GM06990 (cell line): ENCODE measurements around the gene RAD50.

Experiments
- DNase-seq: peaks from one replicate; pipeline ENCODE4 v3.0.0-alpha.2; 2011; ENCODE audit not compliant: insufficient read length; ENCODE audit errors: extremely low read depth
- H3K27me3 ChIP-seq: replicated peaks from 2 replicates; pipeline ENCODE4 v1.6.0; 2011; ENCODE audit warnings: low read length; ENCODE audit not compliant: control insufficient read depth, insufficient read depth
- H3K36me3 ChIP-seq: 2 replicates; pipeline ENCODE4 v1.5.1; 2011; ENCODE audit warnings: low read length; ENCODE audit not compliant: control insufficient read depth, insufficient read depth
- H3K4me3 ChIP-seq: replicated peaks from 2 replicates; pipeline ENCODE4 v1.5.1; 2011; ENCODE audit warnings: low read depth, mild to moderate bottlenecking, control low read depth, low read length
- CTCF ChIP-seq: IDR thresholded peaks from 2 replicates; pipeline ENCODE4 v1.5.1; 2011; ENCODE audit warnings: low read length, control low read depth, mild to moderate bottlenecking, inconsistent platforms; ENCODE audit not compliant: insufficient read depth, poor library complexity, severe bottlenecking

RAD50 gene

DNA sequence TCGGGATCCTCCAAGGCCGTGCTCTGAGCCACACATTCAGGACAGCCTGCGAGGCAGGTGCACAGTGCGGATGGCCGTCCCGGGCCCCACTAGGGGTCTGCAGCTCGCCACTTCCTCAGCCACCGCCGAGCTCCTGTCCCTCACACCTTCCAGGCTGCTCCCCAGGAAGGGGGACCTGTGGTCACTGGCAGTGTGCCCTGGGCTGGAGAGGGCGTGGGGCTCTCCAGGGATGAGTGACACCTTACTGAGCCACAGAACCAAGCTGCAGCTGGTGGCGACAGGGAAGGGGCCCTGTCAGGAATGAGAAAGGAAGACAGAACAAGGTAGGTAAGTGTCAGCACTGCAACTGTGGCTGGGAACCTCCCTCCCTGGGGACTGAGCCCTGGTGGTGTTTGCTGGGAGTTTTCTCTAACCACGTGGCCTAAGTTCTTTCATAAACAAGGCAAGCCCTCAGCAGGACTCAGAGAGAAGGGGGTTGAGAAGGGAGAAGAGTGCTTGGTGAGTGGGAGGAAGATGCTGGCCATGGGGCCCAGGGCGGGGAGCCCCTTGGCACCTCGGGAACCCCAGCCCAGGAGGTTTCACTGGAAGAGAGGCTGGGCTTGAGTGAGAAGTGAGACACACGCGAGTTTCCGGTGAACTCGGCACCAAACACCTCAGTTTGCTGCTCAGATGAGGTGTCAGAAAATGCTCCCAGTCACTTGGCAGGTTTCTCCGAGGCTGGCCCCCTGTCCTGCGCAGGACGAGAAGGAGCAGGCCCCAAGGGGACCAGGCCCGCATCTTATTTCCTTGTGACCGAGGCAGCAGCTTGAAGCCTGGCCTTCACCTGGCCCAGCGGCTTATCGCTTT is 106.4 kb downstream of the RAD50 start:
- peak; percentile 89 for DNase-seq
- TF ChIP-seq CTCF = no peak
- Histone ChIP-seq H3K36me3 (no peaks in the 10 kb centered on the region), H3K27me3 (no peaks in the 10 kb centered on the region), H3K4me3 (no peak overlapping the region)

DNA sequence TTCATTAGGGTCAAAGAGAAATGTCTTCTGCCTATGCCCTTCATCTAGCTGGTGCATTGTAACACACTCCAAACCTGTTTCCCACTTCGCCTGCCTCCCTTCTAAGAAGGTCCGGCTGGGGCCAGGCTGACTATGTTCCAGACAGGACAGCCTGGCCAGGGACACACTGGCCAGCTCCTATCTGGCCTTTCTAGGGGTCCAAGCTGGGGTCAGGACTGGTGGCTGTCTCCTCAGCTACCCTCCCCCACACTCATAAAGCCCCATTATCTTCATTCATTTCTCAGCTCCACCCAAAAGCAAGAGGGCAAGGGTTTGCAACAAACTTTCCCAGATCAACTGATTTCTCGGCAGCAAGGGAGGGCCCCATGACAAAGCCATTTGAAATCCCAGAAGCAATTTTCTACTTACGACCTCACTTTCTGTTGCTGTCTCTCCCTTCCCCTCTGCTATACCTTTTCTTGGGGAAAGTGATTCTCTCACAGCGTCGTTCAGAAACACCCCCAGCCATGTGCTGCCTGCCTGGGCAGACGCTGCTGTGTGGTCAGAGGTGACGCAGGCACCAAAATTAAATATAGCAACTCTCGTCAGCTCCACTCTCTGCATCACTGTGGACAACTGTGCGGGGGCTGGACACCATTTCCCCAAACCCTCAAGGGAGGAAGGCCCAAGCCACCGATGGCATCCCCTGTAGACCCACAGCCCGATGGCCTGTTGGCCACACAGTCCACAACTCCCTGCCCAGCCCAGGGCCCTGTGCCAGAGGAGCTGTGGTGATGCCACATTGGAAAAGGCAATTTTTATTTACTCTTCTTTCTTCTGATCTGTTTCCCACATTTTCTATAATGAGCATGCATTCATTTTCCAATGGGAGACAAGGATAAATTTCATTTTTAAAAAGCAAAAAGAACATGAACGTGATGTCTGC is 107.3 kb downstream of the RAD50 start:
- DNase-seq = peak; percentile 75
- Histone ChIP-seq H3K27me3 (no peaks in the 10 kb centered on the region), H3K36me3 (no peaks in the 10 kb centered on the region), H3K4me3 (no peak overlapping the region)
- no peak for TF ChIP-seq CTCF

GRCh38 chr5:132664696-132665209 is 108.0 kb downstream of the RAD50 start:
- Histone ChIP-seq H3K36me3 (no peaks in the 10 kb centered on the region), H3K4me3 (no peak overlapping the region), H3K27me3 (no peaks in the 10 kb centered on the region)
- TF ChIP-seq CTCF = no peak
- no peak for DNase-seq

DNA sequence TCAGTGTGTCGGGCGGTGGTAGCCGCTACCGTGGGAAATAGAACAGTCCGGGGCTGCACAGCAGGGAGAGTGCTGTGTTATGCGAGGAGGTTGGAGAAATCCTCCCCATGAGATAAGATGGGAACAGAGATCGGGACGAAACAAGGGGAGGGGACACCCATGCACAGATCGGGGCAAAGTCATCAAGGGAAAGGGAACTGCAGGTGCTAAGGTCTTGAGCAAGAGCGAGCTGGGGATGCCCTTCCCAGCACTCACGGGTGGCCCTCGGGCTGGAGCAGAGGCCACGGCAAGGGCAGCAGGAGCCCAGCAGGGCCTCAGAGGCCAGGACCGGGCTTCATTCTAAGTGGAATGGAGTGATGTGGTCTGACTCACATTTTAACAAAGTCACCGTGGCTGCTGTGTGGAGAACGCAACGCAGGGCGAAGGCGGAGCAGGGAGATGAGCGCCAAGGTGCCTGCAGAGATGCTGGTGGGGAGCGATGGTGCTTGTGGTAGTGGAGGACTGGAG is 108.8 kb downstream of the RAD50 start:
- no peak for TF ChIP-seq CTCF
- no peaks in the 10 kb centered on the region for H3K36me3 ChIP-seq
- DNase-seq = no peak
- H3K27me3 ChIP-seq = no peaks in the 10 kb centered on the region
- no peak overlapping the region for H3K4me3 ChIP-seq

DNA sequence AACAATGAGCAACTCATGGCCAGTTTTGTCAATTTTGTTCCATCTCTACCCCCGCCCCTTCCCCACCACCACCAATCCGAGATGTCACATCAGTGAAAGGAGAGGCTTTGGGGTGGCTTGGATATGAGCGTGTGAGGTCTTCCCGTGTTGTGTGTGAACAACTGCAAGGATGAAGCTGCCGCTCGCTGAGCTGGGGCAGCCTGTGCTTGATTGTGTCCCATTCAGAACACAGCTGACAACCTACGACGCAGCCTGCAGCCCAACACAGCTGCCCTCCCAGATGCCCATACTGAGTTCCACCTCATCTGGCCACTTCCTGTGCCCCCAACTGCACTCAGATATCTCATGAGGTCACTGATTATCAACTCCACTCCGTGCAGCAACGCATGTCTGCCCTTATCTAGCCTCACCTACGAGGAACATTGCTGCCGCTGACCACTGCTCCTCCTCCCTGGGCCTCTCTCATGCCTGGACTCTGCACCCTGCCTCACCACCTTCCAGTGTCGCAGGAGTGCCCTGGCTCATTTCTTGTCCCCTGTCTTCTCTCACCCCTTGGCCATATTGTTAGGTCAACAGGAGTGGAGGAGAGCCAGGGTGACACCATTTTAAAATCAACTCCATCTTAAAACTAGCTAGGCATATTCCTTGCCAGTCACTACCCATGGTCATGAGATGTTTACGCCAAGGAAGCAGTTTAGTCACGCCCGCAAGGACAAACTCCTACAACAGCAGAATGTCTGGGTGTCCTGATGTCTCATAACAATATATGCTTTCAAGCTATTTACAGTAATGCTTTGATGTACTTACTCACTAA is 109.7 kb downstream of the RAD50 start:
- no peaks in the 10 kb centered on the region for H3K27me3 ChIP-seq
- no peak for DNase-seq
- no peak for TF ChIP-seq CTCF
- no peak overlapping the region for H3K4me3 ChIP-seq
- no peaks in the 10 kb centered on the region for H3K36me3 ChIP-seq
